HuH-7 (cell line): ENCODE measurements around the gene VWCE.

ENCODE experiments used
- DNase-seq: peaks from one replicate; pipeline ENCODE4 v3.0.0; 2011; ENCODE audit warnings: low spot score

The VWCE gene

GRCh38 chr11:61327669-61328071, 32.6 kb upstream of the VWCE start:
- no peak for DNase-seq

DNA sequence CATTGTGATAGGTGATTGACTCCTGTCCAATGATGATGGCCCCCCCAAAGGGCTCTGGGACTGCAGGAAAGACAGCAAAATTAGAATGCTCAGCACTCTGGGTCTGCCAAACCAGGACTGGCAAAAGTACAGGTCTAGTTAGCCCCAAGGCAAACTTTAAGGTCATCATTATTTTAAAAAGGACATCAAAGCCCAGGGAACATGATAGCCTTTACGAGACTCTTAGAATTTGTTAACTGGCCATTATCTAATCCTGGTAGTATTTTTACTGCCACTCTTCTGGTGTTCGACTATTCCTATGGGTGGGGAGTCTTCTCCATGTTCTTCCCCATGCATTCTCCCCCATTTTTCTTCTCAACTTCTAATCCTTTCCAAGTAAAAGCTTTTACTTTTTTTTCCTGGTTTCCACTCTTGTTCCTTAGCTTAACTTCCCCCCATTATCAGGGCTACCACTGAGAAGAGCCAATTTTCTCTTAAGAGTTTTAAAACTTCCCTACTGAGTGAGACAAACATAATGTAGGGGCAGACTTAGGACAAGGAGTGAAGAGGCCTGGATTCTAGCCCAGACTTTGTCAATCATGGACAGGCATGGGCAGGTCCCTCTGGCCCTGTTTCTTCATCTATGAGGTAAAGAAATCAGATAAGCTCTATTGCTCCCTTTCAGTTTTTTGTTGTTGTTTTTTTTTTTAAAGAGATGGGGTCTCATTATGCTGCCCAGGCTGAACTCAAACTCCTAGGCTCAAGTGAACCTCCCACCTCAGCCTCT, 30.7 kb upstream of the VWCE start:
- DNase-seq = no peak

DNA sequence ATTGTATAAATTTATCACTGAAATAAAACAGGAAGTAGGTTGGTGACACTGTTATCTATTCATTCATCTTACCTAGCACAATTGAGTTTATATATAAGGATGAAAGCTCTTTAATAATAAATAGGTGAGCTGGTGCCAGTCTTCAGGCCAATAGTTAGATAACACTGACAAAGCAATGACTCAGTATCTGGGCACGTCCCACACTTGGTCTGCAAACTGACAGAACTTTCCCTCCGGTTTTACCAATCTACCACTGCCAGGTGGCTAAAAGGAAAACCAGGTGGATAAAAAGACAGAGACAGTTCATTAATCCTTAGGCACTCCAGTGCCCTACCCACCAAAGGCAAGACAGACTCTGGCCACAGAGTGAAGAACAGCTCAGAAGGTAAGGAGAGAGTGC, 20.1 kb upstream of the VWCE start:
- no peak for DNase-seq

GRCh38 chr11:61310749-61311148, 15.6 kb upstream of the VWCE start:
- DNase-seq = no peak

- no peak for DNase-seq
These were observed 14.6 kb upstream of the VWCE start for GRCh38 chr11:61309739-61310138.

- DNase-seq = no peak
These were observed 14.0 kb upstream of the VWCE start for GRCh38 chr11:61309141-61309540.

DNA sequence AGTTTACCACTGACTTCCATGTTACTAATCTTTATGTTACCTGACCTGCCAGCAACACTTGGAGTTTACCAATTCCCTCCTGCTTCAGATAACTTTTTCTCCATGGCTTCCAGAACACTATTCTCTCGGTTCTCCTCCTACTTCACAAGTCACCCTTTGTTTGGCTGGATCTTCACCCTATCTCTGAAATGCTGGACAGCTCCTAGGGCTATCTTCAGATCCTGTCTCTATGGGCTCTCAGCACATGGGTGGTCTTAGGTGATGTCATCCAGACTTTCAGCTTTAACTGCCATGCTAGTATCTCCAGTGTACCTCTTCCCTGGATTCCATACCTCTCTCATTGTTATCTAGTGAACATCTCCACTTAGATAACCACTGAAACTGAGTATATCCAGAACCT, 12.2 kb upstream of the VWCE start:
- DNase-seq = no peak

DNA sequence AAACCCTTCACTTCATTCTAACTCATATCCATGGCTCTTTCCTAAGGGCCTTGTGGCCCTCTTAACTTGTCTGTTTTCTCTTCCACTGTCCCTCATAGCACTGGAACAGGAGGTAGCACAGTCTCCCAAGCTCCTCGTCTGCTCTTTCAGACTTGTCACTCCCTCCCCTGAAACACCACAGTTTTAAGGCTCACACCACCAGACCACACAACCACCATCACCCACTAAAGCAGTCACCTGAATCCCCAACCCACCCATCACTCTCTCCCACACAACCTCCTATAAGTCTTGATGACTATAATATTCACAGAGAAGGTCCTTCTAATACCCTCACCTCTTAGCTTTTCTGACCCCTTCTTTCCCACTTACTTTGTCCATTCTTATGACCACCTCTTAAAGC, 11.1 kb upstream of the VWCE start:
- no peak for DNase-seq

GRCh38 chr11:61305417-61305816, 10.3 kb upstream of the VWCE start:
- DNase-seq = no peak

GRCh38 chr11:61303725-61304124, 8.6 kb upstream of the VWCE start:
- no peak for DNase-seq

GRCh38 chr11:61302550-61302949, 7.4 kb upstream of the VWCE start:
- DNase-seq = no peak

DNA sequence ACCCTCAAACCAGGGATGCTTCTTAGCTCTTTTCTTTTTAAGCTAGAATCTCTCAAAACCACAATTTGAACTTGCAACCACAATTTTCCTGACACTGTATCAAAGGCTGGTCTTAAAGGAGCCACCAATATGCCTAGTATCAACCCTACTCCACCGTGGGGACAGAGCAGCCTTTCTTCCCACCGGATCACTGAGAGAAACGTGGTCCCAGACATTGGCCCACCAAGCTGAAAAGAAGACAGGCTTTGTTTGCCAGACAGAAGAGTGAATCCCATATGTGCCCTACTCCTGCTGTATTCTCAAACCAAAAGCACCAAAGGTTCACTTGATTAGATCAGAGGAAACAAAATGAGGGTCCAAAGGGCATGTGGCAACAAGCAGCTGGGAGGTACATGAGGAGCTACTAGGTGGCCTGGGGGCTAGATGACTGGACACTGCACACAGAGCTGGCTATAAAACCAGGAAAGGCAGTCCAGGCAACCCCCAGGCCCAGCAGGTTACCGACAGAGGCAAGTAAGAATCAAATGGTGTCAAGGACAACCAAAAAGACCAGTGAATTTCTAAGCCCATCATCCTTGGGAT, 3.6 kb upstream of the VWCE start:
- DNase-seq = peak; percentile 94

DNA sequence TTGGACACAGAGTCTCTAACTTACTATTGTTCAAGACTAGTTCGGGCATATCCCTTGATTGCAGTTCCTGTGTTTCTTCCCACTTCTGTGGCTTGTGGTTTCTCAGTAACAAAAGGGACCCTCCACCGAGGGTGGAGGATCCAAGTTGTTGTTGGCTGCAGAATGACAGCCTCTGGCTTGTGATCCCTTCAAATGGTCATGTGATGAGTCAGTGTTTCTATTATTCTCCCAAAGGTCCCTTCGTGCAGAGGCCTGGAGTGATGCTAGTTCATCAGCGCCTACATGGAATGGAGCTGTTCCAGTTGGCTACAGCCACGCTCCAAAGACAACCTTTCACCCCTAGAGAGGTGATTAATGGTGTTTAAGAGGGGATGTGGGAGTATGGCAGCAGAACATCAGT, 2.6 kb upstream of the VWCE start:
- DNase-seq = no peak

GRCh38 chr11:61297341-61297740, 2.2 kb upstream of the VWCE start:
- DNase-seq = no peak

DNA sequence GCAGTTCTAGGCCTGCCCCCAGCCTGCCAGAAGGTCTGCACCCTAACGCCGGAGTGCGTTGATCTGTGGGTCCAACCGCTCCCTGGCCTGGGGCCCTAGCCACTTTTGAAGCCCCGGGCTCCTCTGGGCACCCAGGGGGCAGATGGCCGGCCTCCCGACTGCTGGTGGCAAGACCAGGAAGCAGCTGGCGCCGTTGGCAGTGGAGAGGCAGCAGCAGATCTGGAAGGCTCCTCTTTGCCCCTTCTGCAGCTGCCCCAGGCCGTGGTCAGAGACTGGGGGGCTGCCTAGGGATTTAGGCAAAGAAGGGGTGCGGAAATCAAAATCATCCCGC, 445 bp upstream of the VWCE start:
- DNase-seq = no peak

- DNase-seq = peak; percentile 78
These were observed 1.0 kb downstream of the VWCE start for GRCh38 chr11:61293867-61294716.

- no peak for DNase-seq
These were observed 2.8 kb downstream of the VWCE start for GRCh38 chr11:61292356-61292755.

GRCh38 chr11:61290905-61291690, 4.0 kb downstream of the VWCE start:
- DNase-seq = no peak

GRCh38 chr11:61287338-61287977, 7.7 kb downstream of the VWCE start:
- DNase-seq = no peak

- DNase-seq = no peak
These were observed 11.5 kb downstream of the VWCE start for GRCh38 chr11:61283613-61284012.

GRCh38 chr11:61281581-61282250, 13.4 kb downstream of the VWCE start:
- DNase-seq = no peak
